HG03066 (cell line): ENCODE results near the gene KNCN.

Experiments used
- ATAC-seq: cut with Tn5 transposase; IDR thresholded peaks from one replicate; pipeline ENCODE4 v1.9.1; 2021; ENCODE audit warnings: low read depth; ENCODE audit not compliant: unreplicated experiment

KNCN gene

DNA sequence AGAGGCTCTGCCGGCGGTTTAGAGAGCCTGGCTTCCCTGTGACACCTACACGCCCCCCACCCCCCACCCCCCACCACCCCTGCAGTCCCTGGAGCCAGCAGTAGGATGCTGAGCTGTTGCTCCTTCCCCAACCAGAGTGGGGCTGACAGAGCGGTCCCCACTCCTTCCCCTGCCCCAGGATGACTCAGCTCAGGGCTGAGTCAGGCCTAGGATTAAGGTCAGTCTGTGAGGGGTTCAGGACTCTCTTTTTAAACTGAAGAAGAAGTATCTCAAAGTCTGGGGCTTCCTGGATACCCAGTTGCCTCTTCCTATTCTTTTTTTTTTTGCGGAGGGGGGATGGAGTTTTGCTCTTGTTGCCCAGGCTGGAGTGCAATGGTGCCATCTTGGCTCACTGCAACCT lies 42.7 kb downstream of the KNCN start:
- ATAC-seq, result no peak

DNA sequence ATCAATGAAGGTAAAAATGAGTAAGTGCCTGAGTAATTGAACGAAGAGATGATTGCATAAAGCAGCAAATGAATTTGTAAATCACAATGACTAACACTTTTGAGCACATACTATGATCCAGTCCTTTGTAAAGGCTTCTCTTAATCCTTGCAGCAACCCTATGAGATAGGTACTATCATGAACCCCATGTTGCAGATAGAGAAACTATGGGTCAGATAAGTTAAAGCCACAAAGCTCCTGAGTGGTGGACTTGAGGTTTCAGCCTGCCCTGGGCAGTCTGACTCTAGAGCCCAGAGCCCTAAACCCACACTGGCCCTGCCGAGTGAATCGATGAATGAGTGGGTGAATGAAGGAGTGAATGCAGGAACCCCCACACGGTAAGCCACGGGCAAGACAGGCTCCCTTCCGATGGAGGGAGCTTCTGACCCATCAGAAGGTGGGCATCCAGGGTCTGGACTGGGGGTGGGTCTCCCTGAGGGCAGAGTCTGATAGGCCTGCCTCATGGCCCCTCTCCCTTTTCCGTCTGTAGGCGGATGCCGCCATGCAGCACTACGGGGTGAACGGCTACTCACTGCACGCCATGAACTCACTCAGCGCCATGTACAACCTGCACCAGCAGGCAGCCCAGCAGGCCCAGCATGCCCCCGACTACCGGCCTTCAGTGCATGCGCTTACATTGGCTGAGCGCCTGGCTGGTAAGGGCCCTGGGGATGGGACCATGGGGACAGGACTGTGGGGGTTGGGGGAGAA lies 44.8 kb downstream of the KNCN start:
- no peak for ATAC-seq

DNA sequence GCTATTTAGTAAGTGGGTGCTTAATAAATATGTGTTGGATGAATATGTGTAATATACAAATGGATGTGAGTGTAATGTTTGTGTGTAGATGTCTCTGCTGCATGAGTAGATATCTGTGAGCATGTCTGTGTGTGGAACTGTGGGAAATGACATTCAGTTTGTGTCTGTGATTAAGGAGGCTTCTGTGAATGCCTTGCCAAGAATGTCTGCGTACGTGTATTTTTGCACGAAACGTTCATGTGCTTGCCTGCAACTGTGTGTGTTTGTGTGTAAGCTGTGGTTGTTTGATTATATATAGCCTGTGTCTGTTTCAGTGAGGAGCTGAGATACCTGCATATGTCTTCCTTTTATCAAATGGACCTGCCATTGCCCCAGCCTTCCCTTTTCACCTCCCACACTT lies 48.0 kb downstream of the KNCN start:
- ATAC-seq, result no peak

DNA sequence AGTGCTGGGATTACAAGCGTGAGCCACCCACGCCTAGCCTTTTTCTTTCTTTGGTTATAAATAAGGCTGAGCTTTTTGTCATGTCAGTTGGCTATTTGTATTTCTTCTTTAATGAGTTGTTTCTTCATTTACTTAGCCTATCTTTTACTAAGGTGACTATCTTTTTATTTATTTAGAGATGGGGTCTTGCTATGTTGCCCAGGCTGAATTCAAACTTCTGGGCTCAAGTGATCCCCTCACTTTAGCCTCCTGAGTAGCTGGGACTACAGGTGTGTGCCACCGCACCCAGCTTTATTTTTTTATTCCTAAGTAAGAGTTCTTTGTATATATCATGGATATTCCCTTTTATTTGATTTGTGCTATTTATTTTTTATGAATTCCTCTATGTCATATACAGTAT lies 49.9 kb downstream of the KNCN start:
- no peak for ATAC-seq

DNA sequence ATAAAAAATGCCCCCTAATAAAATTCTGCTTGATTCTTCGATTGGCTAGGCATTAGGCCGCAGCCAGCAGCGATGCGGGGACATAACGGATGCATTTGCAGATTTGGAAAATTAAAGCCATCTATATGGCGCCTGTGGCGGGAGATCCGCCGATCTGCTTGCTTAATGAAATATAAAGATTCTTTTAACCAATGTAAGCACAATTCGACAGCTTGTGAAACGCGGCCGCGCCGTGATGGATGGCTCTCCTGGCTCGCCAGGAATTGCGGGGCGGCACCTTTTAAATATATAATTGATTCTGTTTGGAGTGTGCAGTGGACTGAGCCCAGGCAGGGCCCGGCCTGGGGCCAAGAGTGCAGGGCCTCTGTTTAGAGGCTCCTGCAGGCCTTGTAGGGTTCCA lies 53.8 kb downstream of the KNCN start:
- ATAC-seq, result no peak

DNA sequence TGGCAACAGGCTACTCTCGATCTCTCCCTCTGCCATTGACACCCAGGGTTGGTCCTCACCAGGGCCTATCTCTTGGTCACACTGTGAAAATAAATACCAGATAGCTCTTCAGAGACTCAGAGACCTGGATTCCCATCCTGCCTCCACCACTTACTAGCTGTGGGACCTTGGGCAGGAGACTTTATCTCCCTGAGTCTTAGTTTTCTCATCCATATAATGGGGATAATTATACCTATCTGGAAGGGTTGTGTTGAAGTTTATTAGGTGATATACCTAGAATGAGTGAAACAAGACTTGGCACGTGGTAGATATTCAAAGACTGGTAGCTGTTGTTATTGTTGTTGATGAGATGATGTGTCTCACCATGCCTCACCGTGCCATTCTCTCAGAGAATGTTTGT lies 54.4 kb downstream of the KNCN start:
- no peak for ATAC-seq

DNA sequence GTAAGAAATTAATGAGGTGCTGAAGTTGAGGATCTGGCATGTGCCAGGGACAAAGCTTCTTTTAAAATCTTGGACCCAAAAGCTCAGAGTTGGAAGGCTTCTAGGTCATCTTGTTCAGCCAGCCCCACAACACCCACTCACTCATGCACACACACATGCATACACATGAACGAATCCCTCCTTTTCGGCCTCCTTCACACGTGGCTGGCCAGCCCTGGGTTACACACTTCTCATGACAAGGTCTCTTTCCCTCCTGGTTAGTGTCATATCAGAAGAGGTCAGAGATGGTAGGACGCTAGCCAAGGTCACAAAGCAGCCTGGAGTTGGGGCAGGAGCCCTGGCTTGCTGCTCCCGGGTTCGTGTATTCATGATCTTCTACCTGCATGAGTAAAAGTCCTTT lies 54.9 kb downstream of the KNCN start:
- ATAC-seq, result no peak

DNA sequence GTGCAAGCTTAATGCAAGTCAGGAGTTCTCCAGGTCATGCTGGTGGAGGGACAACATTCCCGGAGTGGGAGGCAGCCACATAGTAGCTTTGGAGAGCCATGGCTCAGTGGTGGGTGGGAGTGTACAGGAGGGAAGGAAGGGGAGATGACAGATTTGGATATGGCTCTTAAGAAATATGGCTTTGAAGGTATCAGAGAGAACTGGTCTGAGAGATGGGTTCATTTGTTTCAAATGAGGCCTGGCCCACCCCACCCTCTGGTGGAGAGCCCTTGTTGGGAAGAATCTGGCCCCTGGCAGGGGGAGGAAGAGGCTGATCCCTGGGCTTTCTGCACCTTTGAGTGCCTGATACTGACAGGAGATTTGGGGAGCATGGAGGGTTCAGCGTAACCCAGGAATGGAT lies 55.7 kb downstream of the KNCN start:
- no peak for ATAC-seq
